GM19099 (cell line): Measurements from ENCODE around the gene HS3ST2.

ENCODE experiments used
- POLR2A ChIP-seq: IDR thresholded peaks from 3 replicates; pipeline ENCODE4 v1.6.1; 2011; ENCODE audit warnings: low read depth; ENCODE audit not compliant: insufficient read length; ENCODE audit errors: extremely low read depth

Gene HS3ST2

DNA sequence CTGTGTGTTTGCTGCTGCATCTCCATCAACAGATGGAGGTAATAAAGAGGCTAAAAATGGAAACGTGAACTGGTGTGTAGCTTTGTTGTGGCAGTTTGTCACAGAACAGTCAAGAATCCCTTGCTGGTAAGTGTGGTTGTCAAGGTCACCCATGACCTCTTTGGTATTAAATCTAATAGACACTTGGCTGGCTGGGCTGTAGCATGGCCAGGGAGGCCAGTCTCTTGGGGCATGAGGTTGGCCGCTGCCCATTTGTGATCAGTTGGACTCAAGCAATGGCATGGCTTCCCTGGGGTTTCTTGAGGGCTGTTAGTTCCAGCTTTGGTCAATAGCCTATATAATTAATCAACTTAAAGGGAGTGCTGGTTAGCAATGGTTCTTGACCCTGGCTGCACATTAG lies 14.8 kb upstream of the HS3ST2 start:
- no peak for TF ChIP-seq POLR2A

DNA sequence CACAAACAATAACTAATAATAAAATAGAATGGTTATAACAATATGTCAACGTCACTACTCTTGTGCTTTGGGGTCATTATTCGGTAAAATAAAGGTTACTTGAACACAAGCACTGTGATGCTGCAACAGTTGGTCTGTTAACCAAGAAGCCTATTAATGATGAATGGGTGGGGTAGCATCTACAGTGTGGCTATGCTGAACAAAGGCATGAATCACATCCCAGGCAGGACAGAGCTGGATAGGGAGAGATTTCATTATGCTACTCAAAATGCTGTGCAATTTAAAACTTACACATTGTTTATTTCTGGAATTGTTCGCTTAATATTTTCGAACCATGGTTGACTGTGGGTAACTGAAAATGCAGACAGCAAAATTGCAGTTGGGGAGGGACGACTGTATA lies 9.1 kb upstream of the HS3ST2 start:
- TF ChIP-seq POLR2A: no peak

DNA sequence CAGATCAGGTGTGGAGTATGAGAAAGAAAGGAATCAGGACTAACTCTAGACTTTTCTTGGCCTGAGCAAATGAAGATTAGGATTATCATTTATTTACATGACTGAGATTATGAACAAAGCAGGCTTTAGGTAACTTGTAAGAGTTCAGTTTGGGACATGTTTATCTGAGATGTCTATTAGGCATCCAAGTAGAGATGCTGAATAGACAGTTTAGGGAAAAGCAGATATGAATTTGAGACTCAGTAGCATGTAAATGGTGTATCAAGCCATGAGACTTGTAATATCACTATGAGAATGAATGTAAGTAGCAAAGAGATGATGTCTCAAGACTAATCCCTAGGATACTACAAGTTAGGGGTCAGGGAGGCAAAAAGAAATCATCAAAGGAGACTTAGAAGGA lies 8.6 kb upstream of the HS3ST2 start:
- no peak for TF ChIP-seq POLR2A

DNA sequence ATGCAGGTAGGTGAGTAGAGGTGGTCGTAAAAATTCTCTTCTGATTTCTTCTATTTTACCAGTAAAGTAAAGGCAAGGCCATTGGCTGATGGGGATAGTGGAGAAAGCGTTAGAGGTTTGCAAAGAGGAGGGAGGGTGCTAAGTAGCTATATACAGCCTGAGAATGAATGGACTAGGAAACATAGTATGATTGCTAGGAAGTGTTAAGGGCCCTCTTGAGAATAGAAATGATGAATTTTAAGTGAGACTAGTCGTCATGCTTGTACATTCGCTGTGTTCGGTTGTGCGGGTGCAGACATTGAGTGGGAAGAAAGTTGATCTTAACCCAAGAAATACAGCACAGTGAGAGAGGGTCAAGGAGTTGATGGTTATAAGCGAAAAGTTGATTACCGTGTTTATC lies 7.2 kb upstream of the HS3ST2 start:
- TF ChIP-seq POLR2A: no peak

DNA sequence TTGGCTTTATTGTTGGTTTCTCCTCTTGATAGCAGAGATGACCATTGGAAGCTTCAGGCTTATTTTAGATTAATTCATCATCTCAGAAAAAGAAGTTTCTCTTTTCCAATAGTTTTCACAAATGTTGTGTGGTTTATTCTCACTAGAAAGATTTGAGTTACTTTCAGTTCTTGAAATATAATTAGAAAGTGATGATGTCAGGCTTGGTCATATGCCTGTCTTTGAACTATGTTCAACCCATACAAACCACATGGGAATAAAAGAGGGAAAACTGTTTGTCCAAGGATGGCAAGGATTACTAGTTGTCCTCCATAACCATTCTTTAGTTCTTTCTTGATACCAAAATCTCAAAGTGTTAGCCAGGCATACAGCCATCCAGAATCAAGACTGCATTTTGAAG lies 3.7 kb upstream of the HS3ST2 start:
- no peak for TF ChIP-seq POLR2A

DNA sequence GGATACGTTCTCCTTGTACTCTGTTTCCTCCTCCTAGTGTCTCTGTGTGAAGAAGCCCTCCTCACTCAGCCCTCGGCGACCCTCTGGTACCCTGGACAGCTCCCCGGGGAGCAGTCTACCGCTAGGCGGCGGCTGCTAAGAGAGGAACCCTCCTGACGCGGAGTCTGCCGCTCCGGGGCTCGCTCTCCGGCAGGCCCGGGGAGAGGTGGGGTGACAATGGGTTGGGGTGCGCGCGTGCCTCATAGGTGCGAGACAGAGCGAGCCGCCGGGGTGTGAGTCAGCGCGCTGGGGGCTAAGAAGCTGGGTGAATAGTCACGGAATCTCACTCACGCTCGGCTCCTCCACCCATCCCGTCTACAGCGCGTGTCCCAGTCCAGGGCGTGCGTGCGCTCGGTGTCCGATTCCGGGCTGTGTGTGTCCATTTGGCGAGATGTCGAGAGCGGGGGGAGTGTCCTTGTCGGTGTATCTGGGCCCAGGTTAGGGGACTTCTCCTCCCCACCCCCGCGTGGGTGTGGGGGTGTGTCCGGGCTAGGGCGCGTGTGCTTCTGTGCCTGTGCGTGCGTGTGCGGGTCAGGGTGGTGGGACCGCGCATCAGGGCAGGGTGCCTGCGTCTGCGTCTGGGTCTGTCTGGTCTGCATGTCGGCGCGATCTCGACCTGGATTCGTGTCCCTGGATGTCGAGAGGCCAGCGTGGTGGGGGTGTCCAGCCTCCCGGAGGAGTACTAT lies 577 bp upstream of the HS3ST2 start:
- no peak for TF ChIP-seq POLR2A

DNA sequence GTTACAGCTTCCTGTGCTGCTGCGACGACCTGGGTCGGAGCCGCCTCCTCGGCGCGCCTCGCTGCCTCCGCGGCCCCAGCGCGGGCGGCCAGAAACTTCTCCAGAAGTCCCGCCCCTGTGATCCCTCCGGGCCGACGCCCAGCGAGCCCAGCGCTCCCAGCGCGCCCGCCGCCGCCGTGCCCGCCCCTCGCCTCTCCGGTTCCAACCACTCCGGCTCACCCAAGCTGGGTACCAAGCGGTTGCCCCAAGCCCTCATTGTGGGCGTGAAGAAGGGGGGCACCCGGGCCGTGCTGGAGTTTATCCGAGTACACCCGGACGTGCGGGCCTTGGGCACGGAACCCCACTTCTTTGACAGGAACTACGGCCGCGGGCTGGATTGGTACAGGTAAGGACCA lies 746 bp downstream of the HS3ST2 start:
- TF ChIP-seq POLR2A: no peak

DNA sequence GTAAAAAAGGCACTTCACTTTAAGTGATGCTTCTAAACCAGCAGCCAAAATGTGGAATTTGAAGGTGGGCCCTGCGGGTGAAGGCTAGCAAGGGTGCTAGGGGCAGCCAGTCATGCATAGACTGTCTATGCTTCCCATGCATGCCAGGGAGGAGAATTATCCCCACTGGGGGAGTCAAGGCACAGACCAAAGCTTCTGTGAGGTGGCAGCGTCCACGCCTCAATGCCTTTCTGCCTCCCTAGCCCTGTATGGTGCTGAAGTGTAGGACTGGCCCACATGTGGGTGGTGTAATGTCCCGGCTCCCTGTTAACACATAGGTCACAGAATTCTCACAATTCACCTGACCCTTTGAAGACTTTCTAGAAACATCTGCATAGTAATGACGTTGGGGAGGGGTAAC lies 1.9 kb downstream of the HS3ST2 start:
- no peak for TF ChIP-seq POLR2A

DNA sequence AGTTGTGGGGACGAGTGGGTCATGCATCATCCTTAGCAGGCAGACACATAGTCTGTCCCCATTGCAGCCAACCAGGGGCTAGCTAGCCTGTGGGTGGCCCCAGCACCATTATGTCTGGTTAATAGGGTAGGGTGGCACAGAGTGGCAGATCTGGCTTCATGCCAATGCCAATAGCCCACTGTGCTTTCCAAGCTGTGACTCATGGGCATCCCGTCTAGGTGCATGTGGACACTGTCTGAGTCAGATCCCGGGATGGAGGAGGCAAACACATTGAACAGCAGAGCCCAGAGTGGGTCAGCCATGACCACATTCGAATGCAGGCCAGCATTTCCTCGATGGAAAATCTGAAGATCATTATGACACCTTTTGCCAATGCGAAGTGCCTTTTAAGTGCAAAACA lies 2.5 kb downstream of the HS3ST2 start:
- TF ChIP-seq POLR2A: no peak

DNA sequence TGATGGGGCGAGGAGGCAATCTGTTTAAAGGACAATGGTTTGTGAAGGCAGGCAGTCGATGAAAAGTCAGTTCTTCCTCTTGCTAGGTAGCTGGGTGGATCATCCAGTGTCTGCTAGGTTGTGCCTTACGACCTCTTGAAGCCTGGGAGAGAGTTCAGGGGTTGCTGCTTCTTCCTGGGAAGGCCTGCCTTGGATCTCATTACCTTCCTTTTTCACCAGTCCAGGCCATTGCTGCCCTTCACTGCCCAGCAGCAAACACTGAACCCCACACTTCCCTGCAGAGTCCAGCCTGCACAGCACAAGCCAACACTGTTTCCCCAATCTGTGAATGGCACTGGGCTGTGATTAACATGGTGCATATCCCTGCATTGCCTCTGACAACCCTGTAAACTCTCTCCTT lies 24.7 kb downstream of the HS3ST2 start:
- TF ChIP-seq POLR2A: no peak

DNA sequence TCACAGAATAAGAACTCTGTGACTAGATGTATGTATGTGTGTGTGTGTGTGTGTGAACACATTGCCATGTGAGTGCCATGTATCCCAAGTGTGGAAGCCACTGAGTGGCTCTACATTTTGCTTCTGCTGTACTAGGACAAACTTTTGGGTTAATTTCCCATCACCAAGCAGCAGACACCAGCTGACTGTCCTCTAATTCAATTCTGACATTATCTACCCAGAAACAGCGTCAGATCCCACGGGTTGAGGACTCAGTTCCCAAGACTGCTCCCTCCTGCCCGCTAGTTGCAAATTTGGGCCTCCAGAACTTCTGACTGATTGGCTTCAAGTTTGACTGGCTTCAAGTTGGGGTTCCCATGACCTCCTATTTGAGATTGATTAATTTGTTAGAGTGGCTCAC lies 29.2 kb downstream of the HS3ST2 start:
- no peak for TF ChIP-seq POLR2A

DNA sequence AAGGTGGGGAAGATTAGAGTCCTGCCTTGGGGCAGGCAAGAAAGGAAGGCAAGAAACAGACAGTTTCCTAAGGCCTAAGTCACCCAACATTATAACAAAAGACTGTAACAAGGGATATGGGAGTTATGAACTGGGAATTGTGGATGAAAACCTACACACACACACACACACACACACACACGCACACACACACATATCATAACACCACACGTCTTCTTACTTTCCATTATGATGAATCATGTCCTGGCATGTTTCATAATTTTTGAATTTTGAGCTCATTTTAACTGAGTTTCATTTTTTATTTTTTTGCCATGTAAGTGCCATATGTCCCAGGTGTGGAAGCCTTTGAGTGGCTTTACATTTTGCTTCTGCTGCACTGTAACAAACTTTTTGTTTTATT lies 29.9 kb downstream of the HS3ST2 start:
- no peak for TF ChIP-seq POLR2A

DNA sequence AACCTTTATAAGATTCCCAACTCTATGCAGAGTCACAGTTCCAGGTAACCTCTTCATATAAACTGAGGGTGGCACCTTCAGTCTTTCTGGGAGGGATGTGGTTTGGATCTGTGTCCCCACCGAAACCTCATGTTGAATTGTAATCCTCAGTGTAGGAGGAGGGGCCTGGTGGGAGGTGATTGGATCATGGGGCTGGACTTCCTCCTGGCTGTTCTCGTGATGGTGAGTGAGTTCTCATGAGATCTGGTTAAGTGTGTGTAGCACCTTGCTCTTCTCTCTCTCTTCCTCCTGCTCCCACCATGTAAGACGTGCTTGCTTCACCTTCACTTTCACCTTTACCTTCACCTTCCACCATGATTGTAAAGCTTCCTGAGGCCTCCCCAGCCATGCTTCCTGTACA lies 30.5 kb downstream of the HS3ST2 start:
- no peak for TF ChIP-seq POLR2A

DNA sequence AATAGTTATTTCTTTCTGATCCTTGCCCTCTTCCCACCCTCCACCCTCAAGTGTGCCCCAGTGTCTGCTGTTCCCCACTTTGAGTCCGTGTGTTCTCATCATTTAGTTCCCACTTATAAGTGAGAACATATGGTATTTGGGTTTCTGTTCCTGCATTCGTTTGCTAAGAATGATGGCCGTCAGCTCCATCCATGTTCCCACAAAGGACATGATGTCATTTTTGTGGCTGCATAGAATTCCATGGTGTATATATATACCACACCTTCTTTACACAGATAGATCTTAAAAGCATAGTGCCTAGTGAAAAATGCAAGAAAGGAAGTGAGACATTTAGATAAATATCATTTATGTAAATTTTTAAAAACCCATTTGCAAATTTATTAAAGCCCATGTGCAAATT lies 33.1 kb downstream of the HS3ST2 start:
- TF ChIP-seq POLR2A: no peak

DNA sequence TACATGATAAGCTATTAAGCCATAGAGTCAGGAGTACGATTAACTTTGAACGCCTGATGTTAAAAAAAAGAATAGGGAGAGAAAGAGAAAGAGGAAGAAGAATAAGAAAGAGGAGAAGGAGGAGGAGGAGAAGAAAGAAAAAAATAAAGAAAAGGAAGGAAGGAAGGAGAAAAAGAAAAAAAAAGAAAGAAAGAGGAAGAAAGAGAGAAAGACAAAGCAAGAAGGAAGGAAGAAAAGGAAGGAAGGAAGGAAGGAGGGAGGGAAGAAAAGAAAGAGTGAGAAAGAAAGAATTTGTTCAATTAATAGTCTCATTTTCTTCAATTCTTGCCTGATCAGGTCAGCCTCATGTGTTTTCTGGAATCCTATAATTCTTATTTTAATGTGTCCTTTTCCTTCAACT lies 33.7 kb downstream of the HS3ST2 start:
- no peak for TF ChIP-seq POLR2A

DNA sequence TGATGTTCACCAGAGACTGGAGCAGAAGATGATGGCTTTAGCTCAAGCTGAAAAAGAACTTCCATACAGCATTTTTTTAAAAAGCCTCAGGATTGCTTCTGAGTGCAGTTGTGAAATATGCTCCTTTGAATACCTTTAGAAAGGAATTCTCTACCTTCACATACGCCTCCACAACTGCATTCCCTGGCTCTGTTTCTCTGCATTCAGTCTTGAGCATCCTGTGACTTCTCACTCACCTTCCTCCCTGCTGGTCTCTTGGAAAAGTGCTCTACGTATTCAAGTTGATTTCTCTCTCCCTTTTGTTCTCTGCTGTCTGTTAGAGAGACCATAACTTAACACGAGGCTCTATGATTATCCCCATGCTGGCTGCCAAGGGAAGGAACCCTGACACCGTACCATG lies 34.5 kb downstream of the HS3ST2 start:
- TF ChIP-seq POLR2A: no peak

DNA sequence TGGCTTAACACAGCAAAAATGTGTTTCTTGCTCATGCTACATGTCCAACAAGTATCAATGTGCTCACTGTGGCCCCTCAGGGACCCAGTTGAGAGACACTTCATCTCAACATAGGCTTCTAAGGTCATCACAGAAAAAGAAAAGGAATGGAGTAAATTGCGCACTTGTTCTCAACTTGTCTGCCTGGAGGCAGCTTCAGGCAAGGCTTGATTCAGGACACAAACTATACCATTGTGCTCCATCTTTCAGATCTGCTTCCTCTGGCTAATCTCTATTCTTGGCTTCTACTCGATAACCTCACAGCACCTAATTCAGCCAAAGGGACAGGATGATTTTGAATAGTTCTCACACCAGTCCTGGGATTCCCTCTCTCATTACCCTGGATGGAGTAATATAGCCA lies 35.6 kb downstream of the HS3ST2 start:
- no peak for TF ChIP-seq POLR2A
